SJSA1 (cell line): ENCODE measurements around the gene LRRC57. TPM values are rescaled to one million over a fixed set of nuclear protein-coding genes. Genes with fewer than 3 reads are reported as not detected.

Source experiments
- DNase-seq, 2 experiments: peaks; one replicate each; pipeline ENCODE4 v3.0.0-alpha.2; 2015 to 2020; ENCODE audit warnings: low spot score in 2 of 2, low read depth in 1 of 2
- H3K27ac ChIP-seq: fragments of 250-450 bp; sonication (Bioruptor Pico); 2 replicates; pipeline ENCODE4 v1.5.1; 2020; ENCODE audit warnings: mild to moderate bottlenecking, moderate library complexity
- H3K27me3 ChIP-seq: fragments of 250-450 bp; sonication (Bioruptor Pico); replicated peaks from 2 replicates; pipeline ENCODE4 v1.5.1; 2020; ENCODE audit warnings: mild to moderate bottlenecking, moderate library complexity
- H3K36me3 ChIP-seq: fragments of 250-450 bp; sonication (Bioruptor Pico); 2 replicates; pipeline ENCODE4 v1.5.1; 2020; ENCODE audit warnings: mild to moderate bottlenecking
- H3K4me1 ChIP-seq: fragments of 250-450 bp; sonication (Bioruptor Pico); replicated peaks from 2 replicates; pipeline ENCODE4 v1.6.1; 2021; ENCODE audit warnings: mild to moderate bottlenecking
- H3K4me3 ChIP-seq: fragments of 250-450 bp; sonication (Bioruptor Pico); 2 replicates; pipeline ENCODE4 v1.5.1; 2020; ENCODE audit warnings: mild to moderate bottlenecking
- H3K9me3 ChIP-seq: fragments of 250-450 bp; sonication (Bioruptor Pico); replicated peaks from 2 replicates; pipeline ENCODE4 v1.5.1; 2020; ENCODE audit warnings: mild to moderate bottlenecking
- total RNA-seq: library from RNA; depleted of rRNA; stranded (reverse); fragments of >200 nt; shearing (Covaris generic); gene quantifications from 2 replicates; pipeline ENCODE4 v1.2.3, GENCODE V29; 2014; rRNA removed

Gene LRRC57
- total RNA-seq, 1 experiment from 2014 or later: 24.4 TPM

GRCh38 chr15:42494998-42495360 lies 53.6 kb downstream of the LRRC57 start:
- Histone ChIP-seq H3K36me3 (peaks cover 10% of the 10 kb centered on the region), H3K4me3 (peak overlapping the region; percentile 62), H3K27ac (peak overlapping the region; percentile 82), H3K9me3 (no peaks in the 10 kb centered on the region), H3K4me1 (peaks cover 53% of the 10 kb centered on the region), H3K27me3 (no peaks in the 10 kb centered on the region)
- DNase-seq: peak in 1 of 2 experiments; percentile 64

GRCh38 chr15:42493679-42494078 lies 54.9 kb downstream of the LRRC57 start:
- no peak for DNase-seq
- H3K9me3 ChIP-seq: no peaks in the 10 kb centered on the region
- peaks cover 14% of the 10 kb centered on the region for H3K36me3 ChIP-seq
- H3K27ac ChIP-seq: peak overlapping the region; percentile 82
- peaks cover 40% of the 10 kb centered on the region for H3K4me1 ChIP-seq
- H3K27me3 ChIP-seq: no peaks in the 10 kb centered on the region
- H3K4me3 ChIP-seq: no peak overlapping the region

GRCh38 chr15:42491539-42492225 lies 56.9 kb downstream of the LRRC57 start:
- Histone ChIP-seq H3K27ac (peak overlapping the region; percentile 100), H3K4me1 (peaks cover 36% of the 10 kb centered on the region), H3K36me3 (peaks cover 14% of the 10 kb centered on the region), H3K4me3 (peak overlapping the region; percentile 64), H3K27me3 (no peaks in the 10 kb centered on the region), H3K9me3 (no peaks in the 10 kb centered on the region)
- peak in 1 of 2 experiments; percentile 56 for DNase-seq

- Histone ChIP-seq H3K9me3 (no peaks in the 10 kb centered on the region), H3K4me1 (peaks cover 31% of the 10 kb centered on the region), H3K27me3 (no peaks in the 10 kb centered on the region), H3K27ac (peak within 1 kb of the TSS; percentile 100), H3K36me3 (peaks cover 14% of the 10 kb centered on the region), H3K4me3 (peak within 1 kb of the TSS; percentile 64)
- peak; percentile 88 to 96 for DNase-seq
These were observed 57.7 kb downstream of the LRRC57 start, which contains the start of gene ZNF106 for GRCh38 chr15:42490671-42491538. ZNF106 (minus strand) TSS chr15:42491141; CDS start chr15:42472289, 18,852 bp downstream.

- peak in 1 of 2 experiments; percentile 43 for DNase-seq
- H3K27ac ChIP-seq: peak overlapping the region; percentile 100
These were observed 58.3 kb downstream of the LRRC57 start for GRCh38 chr15:42490291-42490670.

More at GRCh38 chr15:42490291-42490670, 58.3 kb downstream of the LRRC57 start:
- Histone ChIP-seq H3K9me3 (no peaks in the 10 kb centered on the region), H3K27me3 (no peaks in the 10 kb centered on the region), H3K4me1 (peaks cover 28% of the 10 kb centered on the region), H3K36me3 (peaks cover 10% of the 10 kb centered on the region), H3K4me3 (peak overlapping the region; percentile 64)

Other genes with a start within 250 kb of the LRRC57 start
- 0.11 TPM in 1 of 2 replicates, not detected in the other for gene CAPN3, start 189.3 kb downstream of the LRRC57 start, total RNA-seq
- gene ZNF106, start 57.7 kb downstream of the LRRC57 start, total RNA-seq: 61.6 and 62.4 TPM in 2 replicates
- 88.9 and 163 TPM in 2 replicates for gene SNAP23, start 53.2 kb downstream of the LRRC57 start, total RNA-seq
- gene HAUS2, start within 50 bp of the LRRC57 start, total RNA-seq: 88.9 and 92.3 TPM in 2 replicates
- 4.0 and 7.4 TPM in 2 replicates for gene STARD9, start 26.8 kb upstream of the LRRC57 start, total RNA-seq
- gene CDAN1, start 188.3 kb upstream of the LRRC57 start, total RNA-seq: 13.0 and 15.9 TPM in 2 replicates